ENCODE measurements around the gene DPM2. TPM values are rescaled to one million over a fixed set of nuclear protein-coding genes. Genes with fewer than 3 reads are reported as not detected.

Gene DPM2
- total and polyA plus RNA-seq, 2 experiments from 2014 or later, result 26.1 to 70.7 TPM

DNA sequence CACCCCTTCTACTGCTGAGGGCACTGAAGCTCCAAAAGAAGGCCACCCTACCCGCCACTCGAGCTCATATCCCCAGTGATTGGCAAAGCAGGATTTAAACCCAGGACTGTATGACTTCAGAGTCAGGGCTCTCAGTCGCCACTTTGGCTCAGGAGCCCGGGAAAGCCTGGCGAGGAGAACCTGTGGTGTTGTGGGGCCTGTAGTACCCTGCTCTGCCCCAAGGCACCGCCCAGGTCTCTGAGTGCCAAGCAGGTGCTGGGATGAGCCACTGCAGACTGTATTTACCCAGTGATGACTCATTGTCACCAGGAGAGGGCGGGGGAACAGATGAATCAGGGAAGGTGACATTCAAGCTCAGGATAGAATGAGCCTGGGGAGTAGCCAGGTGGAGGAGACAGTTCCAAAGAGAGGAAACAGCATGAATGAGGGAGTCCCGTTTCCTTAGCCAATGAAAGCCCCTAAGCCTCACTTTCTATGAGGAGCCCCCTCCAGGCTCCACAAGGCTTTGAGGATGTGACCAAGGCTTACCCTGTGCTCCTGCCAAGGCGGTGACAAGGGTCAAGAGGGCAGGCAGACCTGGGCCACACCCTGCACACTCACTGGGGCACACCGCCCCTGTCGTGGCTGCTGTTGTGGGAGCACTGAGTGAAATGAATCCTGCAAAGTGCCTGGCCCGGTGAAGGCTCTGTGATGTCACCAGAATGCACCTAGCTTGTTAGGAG, 17.8 kb upstream of the DPM2 start:
- Histone ChIP-seq H3K4me3 (no peak overlapping the region), H3K27ac (peak overlapping the region; percentile 17), H3K27me3 (no peaks in the 10 kb centered on the region), H3K9me3 (ENCODE audit: low read depth) (no peaks in the 10 kb centered on the region), H3K36me3 (no peaks in the 10 kb centered on the region), H3K4me1 (ENCODE audit: low read depth) (peaks cover 8% of the 10 kb centered on the region)
- DNase-seq (ENCODE audit: low read depth in 1 of 2, low spot score in 1 of 2), result no peak
- TF ChIP-seq, protein P1, sequence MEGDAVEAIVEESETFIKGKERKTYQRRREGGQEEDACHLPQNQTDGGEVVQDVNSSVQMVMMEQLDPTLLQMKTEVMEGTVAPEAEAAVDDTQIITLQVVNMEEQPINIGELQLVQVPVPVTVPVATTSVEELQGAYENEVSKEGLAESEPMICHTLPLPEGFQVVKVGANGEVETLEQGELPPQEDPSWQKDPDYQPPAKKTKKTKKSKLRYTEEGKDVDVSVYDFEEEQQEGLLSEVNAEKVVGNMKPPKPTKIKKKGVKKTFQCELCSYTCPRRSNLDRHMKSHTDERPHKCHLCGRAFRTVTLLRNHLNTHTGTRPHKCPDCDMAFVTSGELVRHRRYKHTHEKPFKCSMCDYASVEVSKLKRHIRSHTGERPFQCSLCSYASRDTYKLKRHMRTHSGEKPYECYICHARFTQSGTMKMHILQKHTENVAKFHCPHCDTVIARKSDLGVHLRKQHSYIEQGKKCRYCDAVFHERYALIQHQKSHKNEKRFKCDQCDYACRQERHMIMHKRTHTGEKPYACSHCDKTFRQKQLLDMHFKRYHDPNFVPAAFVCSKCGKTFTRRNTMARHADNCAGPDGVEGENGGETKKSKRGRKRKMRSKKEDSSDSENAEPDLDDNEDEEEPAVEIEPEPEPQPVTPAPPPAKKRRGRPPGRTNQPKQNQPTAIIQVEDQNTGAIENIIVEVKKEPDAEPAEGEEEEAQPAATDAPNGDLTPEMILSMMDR (IDR thresholded peaks at IDR 0.05; ENCODE audit: low read depth, low read length), result no peak

DNA sequence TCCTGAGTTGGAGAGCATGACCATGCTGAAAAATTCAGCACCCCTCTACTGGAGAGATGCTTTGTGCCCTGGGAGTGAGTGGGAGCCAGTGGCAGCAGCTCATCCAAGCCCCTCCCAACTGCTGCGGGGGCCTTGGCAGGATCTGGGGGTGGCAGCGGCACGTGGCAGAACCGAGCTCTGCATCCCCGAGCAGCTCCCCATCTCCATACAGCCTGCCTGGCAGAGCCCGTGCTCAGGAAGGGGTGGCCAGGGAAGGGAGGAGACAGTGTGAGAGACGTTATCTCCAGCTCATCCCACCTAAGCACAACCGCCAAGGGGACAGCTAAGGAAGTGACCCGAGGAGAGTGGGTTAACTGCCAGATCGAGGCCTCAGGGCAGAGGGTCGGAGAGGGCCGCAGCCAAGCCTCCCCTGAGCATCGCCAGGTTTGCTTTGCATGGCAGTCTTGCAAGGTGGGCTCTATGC, 17.2 kb upstream of the DPM2 start:
- peaks cover 6% of the 10 kb centered on the region for H3K4me1 ChIP-seq (ENCODE audit: low read depth)
- no peak overlapping the region for H3K27ac ChIP-seq
- no peaks in the 10 kb centered on the region for H3K36me3 ChIP-seq
- no peak overlapping the region for H3K4me3 ChIP-seq
- H3K27me3 ChIP-seq, result no peaks in the 10 kb centered on the region
- no peaks in the 10 kb centered on the region for H3K9me3 ChIP-seq (ENCODE audit: low read depth)
- DNase-seq (ENCODE audit: low read depth in 1 of 2, low spot score in 1 of 2), result no peak
- TF ChIP-seq, protein P1 (IDR thresholded peaks at IDR 0.05; ENCODE audit: low read depth, low read length), result no peak

DNA sequence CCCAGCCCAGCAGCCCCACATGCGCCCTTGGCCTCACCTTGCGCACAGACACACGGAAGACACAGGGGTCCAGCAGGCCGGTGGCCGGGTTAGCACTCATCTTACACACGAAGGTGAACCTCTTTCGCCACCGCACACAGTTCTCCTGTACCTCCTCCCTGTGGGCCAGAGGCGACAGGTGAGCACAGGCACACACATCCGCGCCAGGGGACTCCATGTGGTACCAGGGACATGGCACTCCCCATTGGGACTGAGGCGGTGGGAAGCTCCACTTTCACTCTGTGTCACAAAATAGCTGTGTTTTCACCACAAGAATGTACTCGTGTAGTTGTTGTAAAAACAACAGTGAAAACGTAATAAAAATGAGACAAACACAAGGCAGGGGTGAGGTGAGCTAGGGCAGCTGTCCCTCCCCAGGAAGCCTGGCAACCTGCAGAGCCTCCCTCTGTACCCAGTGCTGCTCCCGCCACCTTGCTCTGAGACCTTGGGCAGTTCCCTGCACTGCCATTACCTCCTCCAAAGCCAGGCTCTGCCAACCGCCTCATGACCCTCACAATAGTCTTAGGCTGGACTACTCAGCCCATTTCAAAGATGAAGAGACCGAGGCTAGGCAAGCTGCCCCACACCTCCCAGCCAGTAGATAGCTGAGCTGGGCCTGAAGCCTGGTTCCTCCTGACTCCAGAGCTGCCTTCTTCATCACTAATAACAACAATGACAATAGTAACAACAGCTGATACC, 16.3 kb upstream of the DPM2 start:
- Histone ChIP-seq H3K27ac (no peak overlapping the region), H3K9me3 (ENCODE audit: low read depth) (no peaks in the 10 kb centered on the region), H3K36me3 (no peaks in the 10 kb centered on the region), H3K4me1 (ENCODE audit: low read depth) (peaks cover 6% of the 10 kb centered on the region), H3K27me3 (no peaks in the 10 kb centered on the region), H3K4me3 (no peak overlapping the region)
- DNase-seq (ENCODE audit: low read depth in 1 of 2, low spot score in 1 of 2), result no peak
- TF ChIP-seq, protein P1 (IDR thresholded peaks at IDR 0.05; ENCODE audit: low read depth, low read length), result no peak

DNA sequence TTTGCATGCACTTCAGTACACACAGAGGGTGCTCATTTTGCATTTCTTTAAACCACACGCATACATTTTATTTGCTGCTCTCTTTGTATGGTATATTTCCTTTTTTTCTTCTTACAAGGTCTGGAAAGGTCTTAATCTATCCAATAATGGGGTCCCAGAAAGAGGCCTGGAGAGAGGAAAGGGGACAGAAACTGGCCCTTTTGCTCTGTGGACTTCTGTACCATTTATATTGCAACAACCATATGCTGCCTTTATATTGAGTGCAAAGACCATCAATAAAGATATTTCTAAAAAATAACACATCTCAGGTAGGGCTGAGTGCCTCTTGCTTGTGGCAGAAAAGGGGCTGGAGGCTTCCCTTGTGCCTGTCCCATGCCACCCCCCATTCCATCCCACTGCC, 15.5 kb upstream of the DPM2 start:
- H3K27ac ChIP-seq, result no peak overlapping the region
- no peaks in the 10 kb centered on the region for H3K27me3 ChIP-seq
- H3K4me1 ChIP-seq (ENCODE audit: low read depth), result peaks cover 6% of the 10 kb centered on the region
- H3K4me3 ChIP-seq, result no peak overlapping the region
- H3K9me3 ChIP-seq (ENCODE audit: low read depth), result no peaks in the 10 kb centered on the region
- no peaks in the 10 kb centered on the region for H3K36me3 ChIP-seq
- DNase-seq (ENCODE audit: low read depth in 1 of 2, low spot score in 1 of 2), result no peak
- TF ChIP-seq, protein P1 (IDR thresholded peaks at IDR 0.05; ENCODE audit: low read depth, low read length), result no peak

DNA sequence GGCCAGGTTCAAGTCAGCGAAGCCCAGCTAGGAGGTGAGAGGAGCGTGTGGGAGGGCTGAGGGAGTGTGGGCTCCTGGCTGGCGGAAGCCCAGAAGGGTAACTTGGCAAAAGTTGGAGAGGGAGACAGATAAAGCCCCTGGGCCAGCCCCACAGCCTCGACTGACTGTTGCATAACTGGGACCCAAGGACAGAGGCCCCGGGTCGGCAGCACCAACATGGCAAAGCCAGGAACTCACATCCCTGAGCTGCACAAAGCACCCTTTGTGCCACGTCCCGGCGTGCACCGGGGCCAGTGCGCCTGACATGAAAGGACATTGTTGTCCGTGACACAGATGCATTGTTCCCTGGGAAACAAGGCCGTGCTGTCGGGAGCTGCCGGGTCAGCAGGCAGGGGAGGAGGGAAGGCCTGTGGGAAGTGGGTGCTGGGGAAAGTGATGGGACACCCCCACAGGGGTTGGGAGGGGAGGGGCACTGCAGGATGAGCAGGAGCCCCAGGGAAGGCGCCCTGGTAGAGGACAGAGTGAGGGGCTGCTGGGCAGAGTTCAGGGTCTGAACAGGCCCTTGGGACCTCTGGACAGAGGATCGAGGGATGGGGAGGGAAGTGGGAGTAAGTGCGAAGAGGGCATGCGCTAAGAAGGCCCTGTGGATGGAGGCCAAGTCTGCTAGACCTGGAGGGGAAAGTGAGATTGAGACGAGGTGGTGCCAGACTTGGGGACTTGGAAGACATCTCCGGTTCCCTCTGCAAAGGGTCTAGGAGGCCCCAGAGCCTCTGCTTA, 13.0 kb upstream of the DPM2 start:
- no peaks in the 10 kb centered on the region for H3K36me3 ChIP-seq
- H3K4me1 ChIP-seq (ENCODE audit: low read depth), result peaks cover 2% of the 10 kb centered on the region
- TF ChIP-seq, protein P1 (IDR thresholded peaks at IDR 0.05; ENCODE audit: low read depth, low read length), result no peak
- peak in 1 of 2 donors; percentile 46 for DNase-seq (ENCODE audit: low read depth in 1 of 2, low spot score in 1 of 2)
- H3K27me3 ChIP-seq, result no peaks in the 10 kb centered on the region
- H3K9me3 ChIP-seq (ENCODE audit: low read depth), result no peaks in the 10 kb centered on the region
- no peak overlapping the region for H3K27ac ChIP-seq
- H3K4me3 ChIP-seq, result no peak overlapping the region

Data from cardiac muscle cell (in vitro differentiated cells and primary cell).